Stomach (tissue), 4 donors: ENCODE results near the gene ZNF324.

Source experiments
- CTCF ChIP-seq, 7 experiments: fragments of 450-650 bp in 4 of 7; fragments of 200-600 bp in 3 of 7; sonication (generic) in 3 of 7; IDR thresholded peaks; one replicate each; pipeline ENCODE4 v1.5.1; 2016 to 2019; ENCODE audit warnings: antibody characterized with exemption in 7 of 7, control low read depth in 2 of 7, mild to moderate bottlenecking in 1 of 7
- EP300 ChIP-seq: sonication (generic); formaldehyde crosslinking; IDR thresholded peaks from one replicate; pipeline ENCODE4 v1.6.1; 2017; ENCODE audit warnings: antibody characterized with exemption
- POLR2A ChIP-seq, 4 donors: fragments of 450-650 bp; IDR thresholded peaks; one replicate each; pipeline ENCODE4 v1.6.1; 2016; ENCODE audit warnings: antibody characterized with exemption in 4 of 4, control low read depth in 2 of 4, mild to moderate bottlenecking in 1 of 4, moderate library complexity in 1 of 4
- POLR2AphosphoS5 ChIP-seq, 3 donors: sonication (generic); formaldehyde crosslinking; IDR thresholded peaks; one replicate each; pipeline ENCODE4 v1.6.1; 2016; ENCODE audit warnings: antibody characterized with exemption in 3 of 3

GRCh38 chr19:58451358-58452101 is 15.3 kb upstream of the ZNF324 start, which contains the start of gene ZNF324B:
- TF ChIP-seq CTCF (IDR thresholded peaks at IDR 0.05) = no peak
- no peak for TF ChIP-seq EP300
- peak; percentile 61 to 89 (median 70) for TF ChIP-seq POLR2AphosphoS5 (IDR thresholded peaks at IDR 0.05)
- no peak for TF ChIP-seq POLR2A (IDR thresholded peaks at IDR 0.05)
